Esophagus muscularis mucosa (tissue), 4 donors: ENCODE results near the gene CABLES1. TPM values are rescaled to one million over a fixed set of nuclear protein-coding genes. Genes with fewer than 3 reads are reported as not detected.

Experiments used
- DNase-seq: peaks from one replicate; pipeline ENCODE4 v3.0.0-alpha.2; 2017; ENCODE audit errors: extremely low spot score
- H3K27ac ChIP-seq, 4 donors: fragments of 200-600 bp; sonication (generic); replicated peaks in 1 of 4; 1 replicate in 3 of 4; 2 replicates in 1 of 4; pipeline ENCODE4 v1.5.1; 2016 to 2019; ENCODE audit warnings: mild to moderate bottlenecking in 1 of 4
- H3K27me3 ChIP-seq, 4 donors: fragments of 200-600 bp; sonication (generic); one replicate each; pipeline versions ENCODE4 v1.5.1 to v1.6.0; 2016 to 2019
- H3K36me3 ChIP-seq, 4 donors: fragments of 200-600 bp; sonication (generic); one replicate each; pipeline ENCODE4 v1.5.1; 2016 to 2019
- H3K4me1 ChIP-seq, 4 donors: fragments of 200-600 bp; sonication (generic); one replicate each; pipeline ENCODE4 v1.5.1; 2016 to 2019
- H3K4me3 ChIP-seq, 4 donors: fragments of 200-600 bp; sonication (generic); 1 replicate in 2 of 4; 2 replicates in 2 of 4; pipeline ENCODE4 v1.5.1; 2016 to 2019; ENCODE audit warnings: mild to moderate bottlenecking in 4 of 4, moderate library complexity in 1 of 4
- H3K9me3 ChIP-seq, 4 donors: fragments of 200-600 bp; sonication (generic); 1 replicate in 3 of 4; 2 replicates in 1 of 4; pipeline ENCODE4 v1.5.1; 2016 to 2019
- CTCF ChIP-seq, 3 experiments: fragments of 200-600 bp in 2 of 3; fragments of 450-650 bp in 1 of 3; sonication (generic) in 2 of 3; IDR thresholded peaks; one replicate each; pipeline ENCODE4 v1.5.1; 2017 to 2019; ENCODE audit warnings: antibody characterized with exemption in 3 of 3, mild to moderate bottlenecking in 2 of 3, moderate library complexity in 1 of 3
- EP300 ChIP-seq: sonication (generic); formaldehyde crosslinking; IDR thresholded peaks from one replicate; pipeline ENCODE4 v1.6.1; 2017; ENCODE audit warnings: antibody characterized with exemption
- POLR2A ChIP-seq: fragments of 450-650 bp; IDR thresholded peaks from one replicate; pipeline ENCODE4 v1.6.1; 2017; ENCODE audit warnings: antibody characterized with exemption, moderate library complexity, mild to moderate bottlenecking, low read depth
- POLR2AphosphoS5 ChIP-seq, 2 donors: sonication (generic); formaldehyde crosslinking; IDR thresholded peaks; one replicate each; pipeline ENCODE4 v1.6.1; 2017; ENCODE audit warnings: antibody characterized with exemption in 2 of 2
- WGBS: methylation state at CpG from one replicate; pipeline ENCODE4 v1.1.5; 2018; 5-methylcytosine and 5-hydroxymethylcytosine counted together
- intact Hi-C: fragments of 100-400 bp; cut with DNase I; formaldehyde crosslinking; loops from one replicate; pipeline ENCODE4 v1.15.1; 2023
- total RNA-seq, 4 donors: library from RNA; depleted of rRNA; stranded (reverse); fragments of >200 nt; gene quantifications; one replicate each; pipeline versions ENCODE4 v1.1.0 to v1.2.1, GENCODE V29; 2016

The CABLES1 gene
- total RNA-seq, 4 donors from 2014 or later: 3.8 to 8.3 (median 6.4) TPM

- H3K4me3 ChIP-seq: no peak overlapping the region
- no peaks in the 10 kb centered on the region for H3K27me3 ChIP-seq
- no peaks in the 10 kb centered on the region for H3K36me3 ChIP-seq
- no peak for TF ChIP-seq EP300
- no peak for TF ChIP-seq POLR2A
- TF ChIP-seq CTCF (IDR thresholded peaks at IDR 0.05): no peak
- TF ChIP-seq POLR2AphosphoS5 (IDR thresholded peaks at IDR 0.05): no peak
- H3K4me1 ChIP-seq: peaks cover 0 to 3% (median 0%) of the 10 kb centered on the region in 4 donors
- no peak overlapping the region for H3K27ac ChIP-seq
- WGBS: 89% methylated on average over 9 of the region's 9 CpGs
- intact Hi-C loops: no loop called here
- H3K9me3 ChIP-seq: peaks cover 0 to 11% (median 5%) of the 10 kb centered on the region in 4 donors
- DNase-seq: no peak
Measured at GRCh38 chr18:23207191-23207955, 72.1 kb downstream of the CABLES1 start.

- WGBS: 95% methylated on average over 6 of the region's 6 CpGs
- Histone ChIP-seq H3K36me3 (no peaks in the 10 kb centered on the region), H3K27me3 (no peaks in the 10 kb centered on the region), H3K4me3 (no peak overlapping the region), H3K27ac (no peak overlapping the region), H3K9me3 (peaks cover 0 to 11% (median 5%) of the 10 kb centered on the region in 4 donors), H3K4me1 (peaks cover 0 to 10% (median 0%) of the 10 kb centered on the region in 4 donors)
- intact Hi-C loops: no loop called here
- no peak for DNase-seq
- TF ChIP-seq CTCF (IDR thresholded peaks at IDR 0.05) (no peak), EP300 (no peak), POLR2A (no peak), POLR2AphosphoS5 (IDR thresholded peaks at IDR 0.05) (no peak)
Measured at GRCh38 chr18:23207994-23208393, 72.7 kb downstream of the CABLES1 start.

GRCh38 chr18:23208600-23208999, 73.3 kb downstream of the CABLES1 start:
- no peak for DNase-seq
- Histone ChIP-seq H3K27ac (no peak overlapping the region), H3K36me3 (no peaks in the 10 kb centered on the region), H3K27me3 (no peaks in the 10 kb centered on the region), H3K4me3 (no peak overlapping the region), H3K4me1 (peaks cover 0 to 15% (median 0%) of the 10 kb centered on the region in 4 donors), H3K9me3 (peaks cover 0 to 11% (median 5%) of the 10 kb centered on the region in 4 donors)
- no peak for TF ChIP-seq POLR2AphosphoS5 (IDR thresholded peaks at IDR 0.05)
- no peak for TF ChIP-seq POLR2A
- no peak for TF ChIP-seq CTCF (IDR thresholded peaks at IDR 0.05)
- TF ChIP-seq EP300: no peak
- intact Hi-C loops: no loop called here
- WGBS: 97% methylated on average over 3 of the region's 3 CpGs

GRCh38 chr18:23209031-23209430, 73.7 kb downstream of the CABLES1 start:
- Histone ChIP-seq H3K27ac (no peak overlapping the region), H3K36me3 (no peaks in the 10 kb centered on the region), H3K27me3 (no peaks in the 10 kb centered on the region), H3K4me1 (peaks cover 0 to 15% (median 0%) of the 10 kb centered on the region in 4 donors), H3K4me3 (no peak overlapping the region), H3K9me3 (peaks cover 0 to 11% (median 5%) of the 10 kb centered on the region in 4 donors)
- WGBS: 94% methylated on average over 3 of the region's 3 CpGs
- TF ChIP-seq EP300 (no peak), POLR2A (no peak), CTCF (IDR thresholded peaks at IDR 0.05) (no peak), POLR2AphosphoS5 (IDR thresholded peaks at IDR 0.05) (no peak)
- intact Hi-C loops: no loop called here
- no peak for DNase-seq
